Measurements from ENCODE around the gene PSMC2. TPM values are rescaled to one million over a fixed set of nuclear protein-coding genes. Genes with fewer than 3 reads are reported as not detected.

The PSMC2 gene
- 85.1 and 128 TPM in 2 replicates for total RNA-seq (ENCODE audit: low replicate concordance)

GRCh38 chr7:103347507-103348267 is at the start of gene PSMC2:
Gene PSMC2, plus strand, starts transcription at chr7:103347643. Its CDS starts 69 bp downstream, at chr7:103347712.
- Mint-ChIP-seq H3K36me3 (peaks cover 3% of the 10 kb centered on the region), H3K9me3 (no peaks in the 10 kb centered on the region), H3K27me3 (ENCODE audit: insufficient read depth, low read depth) (no peaks in the 10 kb centered on the region), H3K27ac (peak within 1 kb of the TSS; percentile 96), H3K4me3 (peak within 1 kb of the TSS; percentile 100), H3K4me1 (peaks cover 25% of the 10 kb centered on the region)
- Histone ChIP-seq H2AFZ (replicated peaks) (peak within 1 kb of the TSS; percentile 88), H3K4me3 (peak within 1 kb of the TSS; percentile 74), H3K9ac (peak within 1 kb of the TSS; percentile 84), H3K27ac (peak within 1 kb of the TSS; percentile 61), H3K4me1 (peaks cover 22% of the 10 kb centered on the region), H3K79me2 (ENCODE audit: low read depth) (peaks cover 72% of the 10 kb centered on the region), H3K36me3 (no peaks in the 10 kb centered on the region), H3K27me3 (no peaks in the 10 kb centered on the region), H4K20me1 (ENCODE audit: low read depth) (peaks cover 15% of the 10 kb centered on the region), H3F3A (ENCODE audit: low read depth) (peaks cover 4% of the 10 kb centered on the region), H3K9me3 (ENCODE audit: low read depth) (no peaks in the 10 kb centered on the region), H3K4me2 (peak within 1 kb of the TSS; percentile 95)
- TF ChIP-seq EZH2phosphoT487 (IDR thresholded peaks at IDR 0.05) = no peak
- TF ChIP-seq EZH2 (IDR thresholded peaks at IDR 0.05) = no peak
- TF ChIP-seq CTCF (IDR thresholded peaks at IDR 0.05) = no peak
- peak; percentile 88 for DNase-seq (ENCODE audit: low spot score)

DNA sequence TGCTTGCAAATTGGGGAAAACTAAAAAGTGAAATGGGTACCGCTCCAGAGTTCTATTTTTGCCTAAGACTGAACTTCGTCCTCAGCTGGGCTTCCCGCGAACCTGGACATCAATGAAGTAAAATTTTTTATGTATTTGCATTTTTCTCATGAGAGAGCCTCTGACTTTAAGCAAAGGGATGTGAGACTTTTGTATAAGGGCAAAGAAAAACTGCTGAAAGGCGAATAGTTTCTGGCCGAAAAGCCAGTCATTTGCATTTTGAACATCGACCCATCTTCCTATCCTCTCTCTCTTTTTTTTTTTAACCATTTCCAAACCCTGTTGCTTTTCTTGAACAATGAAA is 49.6 kb upstream of the PSMC2 start:
- TF ChIP-seq EZH2phosphoT487 (IDR thresholded peaks at IDR 0.05) (no peak), CTCF (IDR thresholded peaks at IDR 0.05) (no peak), EZH2 (IDR thresholded peaks at IDR 0.05) (no peak)
- Histone ChIP-seq H4K20me1 (ENCODE audit: low read depth) (peaks cover 15% of the 10 kb centered on the region), H3K4me1 (peaks cover 9% of the 10 kb centered on the region), H3K27ac (no peak overlapping the region), H3K9me3 (ENCODE audit: low read depth) (no peaks in the 10 kb centered on the region), H2AFZ (replicated peaks) (peak overlapping the region; percentile 96), H3K36me3 (peaks cover 11% of the 10 kb centered on the region), H3K27me3 (peaks cover 2% of the 10 kb centered on the region), H3K4me3 (peak overlapping the region; percentile 93), H3K9ac (peak overlapping the region; percentile 94), H3F3A (ENCODE audit: low read depth) (no peaks in the 10 kb centered on the region), H3K4me2 (peak overlapping the region; percentile 86), H3K79me2 (ENCODE audit: low read depth) (peaks cover 44% of the 10 kb centered on the region)
- H3K4me1 Mint-ChIP-seq = peaks cover 10% of the 10 kb centered on the region
- H3K27me3 Mint-ChIP-seq (ENCODE audit: insufficient read depth, low read depth) = no peaks in the 10 kb centered on the region
- H3K27ac Mint-ChIP-seq = peak overlapping the region; percentile 40
- H3K36me3 Mint-ChIP-seq = peaks cover 5% of the 10 kb centered on the region
- DNase-seq (ENCODE audit: low spot score) = no peak
- peak overlapping the region; percentile 90 for H3K4me3 Mint-ChIP-seq
- no peaks in the 10 kb centered on the region for H3K9me3 Mint-ChIP-seq

GRCh38 chr7:103299660-103300059 is 47.8 kb upstream of the PSMC2 start:
- Mint-ChIP-seq H3K4me1 (peaks cover 10% of the 10 kb centered on the region), H3K36me3 (peaks cover 14% of the 10 kb centered on the region), H3K9me3 (no peaks in the 10 kb centered on the region), H3K27ac (no peak overlapping the region), H3K27me3 (ENCODE audit: insufficient read depth, low read depth) (no peaks in the 10 kb centered on the region), H3K4me3 (no peak overlapping the region)
- no peak overlapping the region for H3K4me3 ChIP-seq
- H3K4me1 ChIP-seq = peaks cover 9% of the 10 kb centered on the region
- H3K9me3 ChIP-seq (ENCODE audit: low read depth) = no peaks in the 10 kb centered on the region
- no peak overlapping the region for H3K9ac ChIP-seq
- no peaks in the 10 kb centered on the region for H3K27me3 ChIP-seq
- no peak for TF ChIP-seq EZH2 (IDR thresholded peaks at IDR 0.05)
- TF ChIP-seq CTCF (IDR thresholded peaks at IDR 0.05) = no peak
- TF ChIP-seq EZH2phosphoT487 (IDR thresholded peaks at IDR 0.05) = no peak
- H3K36me3 ChIP-seq = peaks cover 19% of the 10 kb centered on the region
- no peak overlapping the region for H2AFZ ChIP-seq (replicated peaks)
- DNase-seq (ENCODE audit: low spot score) = no peak
- peaks cover 47% of the 10 kb centered on the region for H3K79me2 ChIP-seq (ENCODE audit: low read depth)
- no peaks in the 10 kb centered on the region for H3F3A ChIP-seq (ENCODE audit: low read depth)
- no peak overlapping the region for H3K4me2 ChIP-seq
- no peak overlapping the region for H3K27ac ChIP-seq
- H4K20me1 ChIP-seq (ENCODE audit: low read depth) = peaks cover 19% of the 10 kb centered on the region

All from neural progenitor cell (in vitro differentiated cells).